CD4-positive, alpha-beta T cell treated with Interleukin-2 at 100 ng/mL for 4 hours (primary cell): Measurements from ENCODE around the gene CRACR2B.

Source experiments
- DNase-seq: peaks from one replicate; pipeline ENCODE4 v3.0.0-alpha.2; 2020; ENCODE audit warnings: low spot score

CRACR2B gene

DNA sequence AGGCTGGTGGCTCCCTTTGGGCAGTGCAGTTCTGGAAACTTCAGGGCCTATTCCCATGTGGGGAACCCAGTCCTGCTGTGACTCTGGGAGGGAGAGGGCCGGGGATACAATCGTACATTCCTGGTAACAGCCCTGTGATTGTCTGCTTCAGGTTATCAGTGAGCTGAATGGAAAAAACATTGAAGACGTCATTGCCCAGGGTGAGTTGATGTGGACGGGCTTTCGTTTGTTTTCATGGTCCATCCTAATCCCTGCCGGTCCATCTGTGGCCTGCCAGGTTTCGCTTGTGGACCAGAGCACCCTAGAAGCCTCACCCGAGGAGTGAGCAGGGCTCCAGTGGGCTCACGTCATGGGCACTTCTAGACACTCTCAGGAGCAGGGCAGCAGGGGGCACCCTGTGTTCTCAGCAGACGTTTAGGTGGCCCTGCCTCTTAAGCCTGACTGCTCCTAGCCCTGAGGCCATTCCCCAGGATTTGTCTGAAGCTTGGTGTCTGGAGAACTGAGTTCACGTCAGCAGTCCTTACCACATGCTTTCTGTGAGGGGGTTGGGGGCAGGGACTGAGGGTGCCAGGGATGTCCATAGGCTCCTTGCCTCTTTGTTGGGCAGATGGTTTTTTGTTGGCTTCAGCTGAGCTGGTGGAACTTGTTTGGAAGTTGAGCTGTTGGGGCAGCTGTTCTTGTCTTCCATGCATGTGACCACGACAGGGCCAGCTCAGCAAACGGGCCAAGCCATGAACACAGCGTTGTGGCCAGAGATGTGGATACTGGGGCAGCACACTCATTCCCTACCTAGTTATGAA lies 16.1 kb upstream of the CRACR2B start:
- DNase-seq = no peak

DNA sequence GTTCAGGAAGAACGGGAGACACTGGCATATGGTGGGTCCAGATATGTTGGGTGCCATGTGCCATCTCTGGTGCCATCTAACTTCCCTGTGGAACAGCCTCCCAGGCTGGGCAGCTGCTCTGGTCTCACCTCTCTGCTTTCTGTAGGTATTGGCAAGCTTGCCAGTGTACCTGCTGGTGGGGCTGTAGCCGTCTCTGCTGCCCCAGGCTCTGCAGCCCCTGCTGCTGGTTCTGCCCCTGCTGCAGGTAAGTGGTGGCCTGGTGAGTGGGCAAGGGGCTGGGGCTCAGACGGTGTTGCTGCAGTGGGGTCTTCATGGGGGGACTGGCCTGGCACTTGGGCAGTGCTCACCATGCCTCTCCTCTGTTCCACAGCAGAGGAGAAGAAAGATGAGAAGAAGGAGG lies 15.3 kb upstream of the CRACR2B start:
- DNase-seq = no peak

DNA sequence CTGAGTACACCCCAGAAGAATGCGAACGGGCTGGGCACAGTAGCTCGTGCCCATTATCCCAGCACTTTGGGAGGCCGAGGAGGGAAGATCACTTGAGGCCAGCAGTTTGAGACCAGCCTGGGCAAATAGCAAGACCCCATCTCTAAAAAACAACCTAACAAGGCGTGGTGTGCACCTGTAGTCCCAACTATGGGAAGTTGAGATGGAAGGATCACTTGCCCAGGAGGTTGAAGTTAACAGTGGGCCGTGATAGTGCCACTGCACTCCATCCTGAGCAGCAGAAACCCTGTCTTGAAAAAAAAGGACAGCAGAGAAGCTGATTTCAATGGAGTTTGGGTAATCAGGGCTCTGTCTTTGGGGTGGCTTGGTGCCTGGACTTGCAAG lies 14.7 kb upstream of the CRACR2B start:
- no peak for DNase-seq

DNA sequence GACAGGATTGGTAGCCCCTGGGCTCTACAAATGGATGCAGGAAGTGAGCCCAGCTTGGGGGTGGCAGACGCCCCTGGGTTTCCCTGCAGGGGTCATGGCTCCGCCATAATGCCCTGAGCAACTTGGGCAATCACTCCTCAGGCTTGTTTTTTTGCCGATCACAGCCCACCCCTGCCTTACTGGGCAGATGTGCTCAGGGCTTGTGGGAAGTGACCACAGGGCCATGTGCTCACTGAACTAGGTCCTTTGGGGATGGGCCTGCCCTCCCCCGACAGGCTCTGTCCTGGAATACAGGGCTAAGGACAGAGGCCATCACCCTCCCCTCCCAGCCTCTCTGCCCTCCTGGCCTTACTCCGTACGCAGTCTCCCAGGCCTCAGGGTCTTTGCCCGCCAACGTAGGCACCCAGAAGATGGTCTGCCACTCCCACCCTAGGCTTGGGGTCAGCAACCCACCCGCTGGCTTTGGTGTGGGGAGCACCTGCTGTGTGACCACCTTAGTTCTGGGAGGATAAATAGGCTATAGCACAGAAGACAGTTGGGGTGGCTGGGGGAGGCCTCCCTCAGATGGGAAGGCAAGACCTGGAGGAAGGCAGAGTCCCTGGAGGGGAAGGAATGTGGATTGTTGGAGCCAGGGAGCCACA lies 14.1 kb upstream of the CRACR2B start:
- no peak for DNase-seq

GRCh38 chr11:815675-816432 lies 11.9 kb upstream of the CRACR2B start:
- no peak for DNase-seq

GRCh38 chr11:816433-816779 lies 11.3 kb upstream of the CRACR2B start:
- no peak for DNase-seq

GRCh38 chr11:818396-819128 lies 9.2 kb upstream of the CRACR2B start, which contains the start of gene PNPLA2:
TSS of gene PNPLA2 (plus strand) at chr11:818914. CDS start at chr11:819719, 805 bp downstream.
- DNase-seq = no peak

DNA sequence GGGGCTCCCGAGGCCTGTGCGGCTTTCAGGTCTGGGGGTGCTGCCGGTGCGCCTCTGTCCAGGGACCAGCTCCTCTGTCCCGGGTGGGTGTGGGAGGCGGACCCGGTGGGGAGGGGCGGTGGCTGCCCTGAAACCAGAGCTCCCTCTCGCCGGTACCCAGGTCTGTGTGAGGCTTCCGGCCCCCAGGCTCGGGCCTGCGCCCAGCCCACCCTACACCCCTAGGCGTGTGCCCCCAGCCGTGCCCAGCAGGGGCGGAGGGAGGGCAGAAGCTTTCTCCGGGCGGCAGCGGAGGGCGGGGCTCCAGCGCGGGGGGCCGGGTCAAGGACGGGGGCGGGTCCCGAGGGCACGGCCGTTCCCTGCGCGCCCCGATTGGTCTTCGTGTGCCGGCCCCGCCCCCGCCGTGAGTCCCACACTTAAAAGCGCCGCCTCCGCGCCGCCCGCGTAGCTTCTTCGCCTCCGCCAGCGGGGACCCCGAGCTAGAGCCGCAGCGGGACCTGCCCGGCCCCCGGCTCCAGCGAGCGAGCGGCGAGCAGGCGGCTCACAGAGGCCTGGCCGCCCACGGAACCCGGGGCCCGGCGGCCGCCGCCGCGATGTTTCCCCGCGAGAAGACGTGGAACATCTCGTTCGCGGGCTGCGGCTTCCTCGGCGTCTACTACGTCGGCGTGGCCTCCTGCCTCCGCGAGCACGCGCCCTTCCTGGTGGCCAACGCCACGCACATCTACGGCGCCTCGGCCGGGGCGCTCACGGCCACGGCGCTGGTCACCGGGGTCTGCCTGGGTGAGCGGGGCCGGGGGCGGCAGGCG lies 8.4 kb upstream of the CRACR2B start:
- DNase-seq = peak; percentile 92

- peak; percentile 95 for DNase-seq
These were observed 7.6 kb upstream of the CRACR2B start for GRCh38 chr11:819943-820649.

- DNase-seq = no peak
These were observed 6.8 kb upstream of the CRACR2B start for GRCh38 chr11:820655-821511.

DNA sequence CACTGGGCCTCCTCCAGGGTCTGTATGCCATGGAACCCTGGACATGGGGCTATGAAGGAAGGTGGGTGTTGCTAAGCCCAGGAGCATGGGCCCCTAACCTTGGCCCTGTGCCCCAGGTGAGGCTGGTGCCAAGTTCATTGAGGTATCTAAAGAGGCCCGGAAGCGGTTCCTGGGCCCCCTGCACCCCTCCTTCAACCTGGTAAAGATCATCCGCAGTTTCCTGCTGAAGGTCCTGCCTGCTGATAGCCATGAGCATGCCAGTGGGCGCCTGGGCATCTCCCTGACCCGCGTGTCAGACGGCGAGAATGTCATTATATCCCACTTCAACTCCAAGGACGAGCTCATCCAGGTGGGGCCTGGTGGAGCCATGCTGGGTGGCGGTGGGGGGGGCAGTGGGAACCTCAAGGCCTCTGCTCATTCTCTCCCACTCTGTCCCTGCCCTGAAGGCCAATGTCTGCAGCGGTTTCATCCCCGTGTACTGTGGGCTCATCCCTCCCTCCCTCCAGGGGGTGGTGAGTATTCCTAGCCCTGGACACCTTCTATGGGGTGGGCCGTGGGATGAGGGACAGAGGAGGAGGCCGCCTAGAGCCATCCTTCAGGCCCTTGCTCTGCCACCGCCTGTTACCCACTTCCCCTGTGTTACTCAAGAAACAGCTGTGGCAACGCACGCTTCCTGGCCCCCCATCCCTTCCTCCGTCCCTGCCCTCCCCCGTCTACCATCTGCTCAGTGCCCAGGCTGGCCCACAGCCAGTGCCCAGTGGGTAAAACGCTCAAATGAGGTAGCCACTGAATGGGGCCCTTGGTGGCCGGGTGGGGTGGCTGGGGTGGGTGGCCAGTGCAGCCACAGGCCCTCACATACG lies 6.0 kb upstream of the CRACR2B start:
- no peak for DNase-seq

DNA sequence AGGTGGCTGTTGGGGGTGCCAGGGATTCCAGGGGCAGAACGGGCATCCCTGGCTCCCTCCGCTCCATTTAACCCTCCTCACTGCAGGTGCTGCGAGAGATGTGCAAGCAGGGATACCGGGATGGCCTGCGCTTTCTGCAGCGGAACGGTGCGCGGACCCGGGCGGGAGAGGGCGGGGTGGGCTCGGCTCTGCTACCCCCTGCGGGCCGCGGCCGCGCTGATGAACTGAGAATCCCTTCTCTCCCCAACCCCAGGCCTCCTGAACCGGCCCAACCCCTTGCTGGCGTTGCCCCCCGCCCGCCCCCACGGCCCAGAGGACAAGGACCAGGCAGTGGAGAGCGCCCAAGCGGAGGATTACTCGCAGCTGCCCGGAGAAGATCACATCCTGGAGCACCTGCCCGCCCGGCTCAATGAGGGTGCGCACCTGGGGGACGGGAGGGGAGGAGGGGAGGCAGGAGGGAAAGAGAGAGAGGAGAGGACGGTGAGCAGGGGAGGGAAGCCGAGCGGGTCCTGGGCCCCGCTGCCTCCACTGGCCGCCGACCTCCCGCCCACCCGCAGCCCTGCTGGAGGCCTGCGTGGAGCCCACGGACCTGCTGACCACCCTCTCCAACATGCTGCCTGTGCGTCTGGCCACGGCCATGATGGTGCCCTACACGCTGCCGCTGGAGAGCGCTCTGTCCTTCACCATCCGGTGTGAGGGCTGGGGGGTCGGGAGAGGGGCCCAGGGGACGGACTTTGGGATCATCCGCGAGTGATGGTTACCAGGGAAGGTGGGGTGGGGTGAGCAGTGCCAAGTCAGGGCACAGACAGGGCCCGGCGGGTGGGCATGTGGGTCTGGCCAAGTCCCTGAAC lies 4.1 kb upstream of the CRACR2B start:
- no peak for DNase-seq

GRCh38 chr11:824292-824880 lies 3.3 kb upstream of the CRACR2B start:
- DNase-seq = no peak

- DNase-seq = no peak
These were observed 2.8 kb upstream of the CRACR2B start for GRCh38 chr11:824942-825341.

- no peak for DNase-seq
These were observed 2.1 kb upstream of the CRACR2B start for GRCh38 chr11:825366-826226.

GRCh38 chr11:826227-826621 lies 1.5 kb upstream of the CRACR2B start:
- no peak for DNase-seq

GRCh38 chr11:826836-827145 lies 928 bp upstream of the CRACR2B start:
- no peak for DNase-seq
